ENCODE results near the gene HTRA2.

The HTRA2 gene

DNA sequence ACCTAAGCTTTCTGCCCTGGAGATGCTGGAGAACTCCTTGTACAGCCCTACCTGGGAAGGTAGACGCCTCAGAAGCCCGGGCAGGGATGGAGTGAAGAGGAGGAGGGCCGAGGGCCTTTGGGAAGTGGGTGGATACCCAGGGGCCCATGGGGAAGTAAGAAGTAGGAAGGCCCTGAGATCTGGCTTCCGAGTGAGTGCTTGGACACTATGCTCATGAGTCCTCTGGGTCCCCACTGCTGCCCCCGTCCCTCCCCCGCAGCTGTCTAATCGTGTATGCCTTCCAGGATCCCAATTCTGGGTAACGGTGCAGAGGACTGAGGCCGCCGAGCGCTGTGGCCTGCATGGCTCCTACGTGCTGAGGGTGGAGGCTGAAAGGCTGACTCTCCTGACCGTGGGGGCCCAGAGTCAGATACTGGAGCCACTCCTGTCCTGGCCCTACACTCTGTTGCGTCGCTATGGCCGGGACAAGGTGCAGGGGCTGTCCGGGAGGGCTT lies 25.9 kb downstream of the HTRA2 start:
- H3K9ac ChIP-seq: no peak overlapping the region; the same call in 1 of the 2 replicates

GRCh38 chr2:74556159-74556558 lies 26.4 kb downstream of the HTRA2 start:
- Histone ChIP-seq H4K20me1 (ENCODE audit: insufficient read depth) (no peaks in the 10 kb centered on the region), H3K27me3 (ENCODE audit: insufficient read depth, low read depth) (peaks cover 3% of the 10 kb centered on the region; the same call in 1 of the 2 replicates), H3K4me3 (IDR thresholded peaks at IDR 0.05; ENCODE audit: insufficient read depth, low read depth, low read length) (no peak overlapping the region), H3K36me3 (ENCODE audit: insufficient read depth) (no peaks in the 10 kb centered on the region), H3K79me2 (ENCODE audit: insufficient read depth, low read depth) (no peaks in the 10 kb centered on the region), H3K9ac (no peak overlapping the region), H3K27ac (no peak overlapping the region), H3K4me1 (ENCODE audit: low read depth, poor library complexity, severe bottlenecking) (peaks cover 13% of the 10 kb centered on the region), H2AFZ (ENCODE audit: low read depth) (no peak overlapping the region), H3K4me2 (no peak overlapping the region)
- TF ChIP-seq CTCF (conservative IDR thresholded peaks at IDR 0.05; ENCODE audit: low read depth, low read length): no peak

More for the DNA sequence above, 25.9 kb downstream of the HTRA2 start:
- Histone ChIP-seq H3K36me3 (ENCODE audit: insufficient read depth) (no peaks in the 10 kb centered on the region), H3K27ac (no peak overlapping the region), H3K79me2 (ENCODE audit: insufficient read depth, low read depth) (no peaks in the 10 kb centered on the region), H2AFZ (ENCODE audit: low read depth) (no peak overlapping the region), H3K4me1 (ENCODE audit: low read depth, poor library complexity, severe bottlenecking) (peaks cover 13% of the 10 kb centered on the region), H4K20me1 (ENCODE audit: insufficient read depth) (no peaks in the 10 kb centered on the region), H3K4me2 (peak overlapping the region; percentile 58), H3K4me3 (IDR thresholded peaks at IDR 0.05; ENCODE audit: insufficient read depth, low read depth, low read length) (no peak overlapping the region), H3K27me3 (ENCODE audit: insufficient read depth, low read depth) (peaks cover 3% of the 10 kb centered on the region; the same call in 1 of the 2 replicates)
- TF ChIP-seq CTCF (conservative IDR thresholded peaks at IDR 0.05; ENCODE audit: low read depth, low read length): no peak

DNA sequence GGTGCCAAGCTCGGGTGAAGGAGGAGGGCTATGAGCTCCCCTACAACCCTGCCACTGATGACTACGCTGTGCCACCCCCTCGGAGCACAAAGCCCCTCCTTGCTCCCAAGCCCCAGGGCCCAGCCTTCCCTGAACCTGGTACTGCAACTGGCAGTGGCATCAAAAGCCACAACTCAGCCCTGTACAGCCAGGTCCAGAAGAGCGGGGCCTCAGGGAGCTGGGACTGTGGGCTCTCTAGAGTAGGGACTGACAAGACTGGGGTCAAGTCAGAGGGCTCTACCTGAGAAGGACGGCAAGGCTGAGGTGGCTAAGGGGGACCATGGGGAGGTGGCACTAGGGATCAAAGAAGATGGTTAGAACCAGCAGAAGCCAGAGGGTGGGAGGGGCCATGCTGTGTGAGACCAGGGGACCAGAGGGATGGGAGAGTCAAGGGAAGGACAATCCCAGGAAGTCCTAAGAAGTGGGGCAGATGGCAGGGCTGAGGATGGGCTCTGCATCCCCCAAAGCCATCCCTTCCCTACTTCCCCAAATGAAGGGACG lies 27.2 kb downstream of the HTRA2 start:
- Histone ChIP-seq H3K27ac (no peak overlapping the region), H3K4me2 (no peak overlapping the region), H4K20me1 (ENCODE audit: insufficient read depth) (no peaks in the 10 kb centered on the region), H2AFZ (ENCODE audit: low read depth) (no peak overlapping the region), H3K4me3 (IDR thresholded peaks at IDR 0.05; ENCODE audit: insufficient read depth, low read depth, low read length) (no peak overlapping the region), H3K4me1 (ENCODE audit: low read depth, poor library complexity, severe bottlenecking) (peaks cover 13% of the 10 kb centered on the region), H3K36me3 (ENCODE audit: insufficient read depth) (no peaks in the 10 kb centered on the region), H3K9ac (no peak overlapping the region), H3K27me3 (ENCODE audit: insufficient read depth, low read depth) (no peaks in the 10 kb centered on the region; the same call in 1 of the 2 replicates), H3K79me2 (ENCODE audit: insufficient read depth, low read depth) (no peaks in the 10 kb centered on the region)
- no peak for TF ChIP-seq CTCF (conservative IDR thresholded peaks at IDR 0.05; ENCODE audit: low read depth, low read length)

- no peak overlapping the region for H3K9ac ChIP-seq
- no peaks in the 10 kb centered on the region; the same call in 1 of the 2 replicates for H3K27me3 ChIP-seq (ENCODE audit: insufficient read depth, low read depth)
- H3K4me3 ChIP-seq (IDR thresholded peaks at IDR 0.05; ENCODE audit: insufficient read depth, low read depth, low read length): no peak overlapping the region
- no peak overlapping the region for H2AFZ ChIP-seq (ENCODE audit: low read depth)
- no peak overlapping the region for H3K27ac ChIP-seq
- no peaks in the 10 kb centered on the region for H3K36me3 ChIP-seq (ENCODE audit: insufficient read depth)
- no peaks in the 10 kb centered on the region for H4K20me1 ChIP-seq (ENCODE audit: insufficient read depth)
- peaks cover 9% of the 10 kb centered on the region for H3K4me1 ChIP-seq (ENCODE audit: low read depth, poor library complexity, severe bottlenecking)
- no peak overlapping the region for H3K4me2 ChIP-seq
- H3K79me2 ChIP-seq (ENCODE audit: insufficient read depth, low read depth): no peaks in the 10 kb centered on the region
- TF ChIP-seq CTCF (conservative IDR thresholded peaks at IDR 0.05; ENCODE audit: low read depth, low read length): no peak
These were observed 28.8 kb downstream of the HTRA2 start for GRCh38 chr2:74558284-74559230.
